ENCODE data around the gene REEP6. TPM values are rescaled to one million over a fixed set of nuclear protein-coding genes. Genes with fewer than 3 reads are reported as not detected.

Gene REEP6
- total and polyA plus RNA-seq, 2 of the 8 experiments (the other 6 are each of a cell fraction or from before 2014, with no cell fraction given), result 12.6 to 20.7 TPM

GRCh38 chr19:1461862-1462261, 29.1 kb upstream of the REEP6 start (continued):
- TF ChIP-seq CHD7 (IDR thresholded peaks at IDR 0.05; ENCODE audit: insufficient replicate concordance, low read length) (no peak), SIX5 (IDR thresholded peaks at IDR 0.05; ENCODE audit: low read depth, low read length) (no peak), BACH1 (IDR thresholded peaks at IDR 0.05; ENCODE audit: low read length) (no peak), PHF8 (conservative IDR thresholded peaks at IDR 0.05; ENCODE audit: low read depth, low read length) (no peak), EZH2 (IDR thresholded peaks at IDR 0.05; ENCODE audit: low read depth, low read length, severe bottlenecking) (no peak)

Data from H1 (cell line).